Measurements from ENCODE around the gene IL1RL2. TPM values are rescaled to one million over a fixed set of nuclear protein-coding genes. Genes with fewer than 3 reads are reported as not detected.

IL1RL2 gene
- total RNA-seq, 1 experiment from 2014 or later, result not detected

DNA sequence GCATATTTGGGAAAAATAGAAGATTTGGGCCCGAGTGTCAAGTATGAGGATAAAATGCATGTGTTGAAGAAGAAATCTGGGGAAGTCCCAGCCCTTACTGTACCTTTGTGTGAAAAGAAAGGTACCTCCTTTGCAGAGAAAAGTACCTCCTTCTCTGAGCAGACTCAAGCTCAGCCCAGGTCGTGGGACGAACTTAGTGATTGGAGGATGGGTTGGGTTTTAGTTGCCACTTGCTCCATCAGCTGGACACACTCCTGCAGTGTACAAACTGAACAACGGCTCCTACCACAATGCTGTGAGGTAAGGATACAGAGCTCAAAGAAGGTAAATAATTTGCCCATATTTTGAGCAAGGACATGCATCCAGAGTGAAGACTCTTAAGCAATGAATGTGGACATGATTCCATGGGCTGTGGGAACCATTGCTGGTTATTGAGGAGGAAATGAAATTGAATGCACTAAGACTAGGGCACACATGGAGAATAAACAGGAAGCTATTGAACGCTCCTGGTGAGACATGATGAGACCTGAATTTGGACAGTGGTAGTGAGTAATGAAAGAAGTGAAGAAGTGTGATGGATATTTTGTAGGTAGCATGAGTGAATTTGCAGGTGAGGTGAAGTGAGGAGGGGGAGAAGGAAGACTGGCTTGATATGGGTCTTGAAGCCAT is 74.8 kb downstream of the IL1RL2 start:
- no peak for DNase-seq (ENCODE audit: low read depth, low spot score)
- ChIA-PET CTCF (no interaction called here), POLR2A (interaction anchor here (0.7 kb wide), 1 partner anchor 426 kb away, joined by 3 read pairs; no protein-coding TSS in a partner anchor)
- H3K4me1 ChIP-seq (ENCODE audit: control insufficient read depth, insufficient read depth, low read length), result no peaks in the 10 kb centered on the region
- no peak overlapping the region for H3K27ac ChIP-seq (ENCODE audit: low read length)
- no peak for ATAC-seq
- no peaks in the 10 kb centered on the region for H3K36me3 ChIP-seq (ENCODE audit: control insufficient read depth, insufficient read depth, low read length)
- H3K4me3 ChIP-seq (ENCODE audit: low read depth in 2 of 2, low read length in 2 of 2), result no peak overlapping the region
- no peaks in the 10 kb centered on the region for H3K9me3 ChIP-seq (ENCODE audit: control insufficient read depth, insufficient read depth, low read depth, low read length)
- intact Hi-C loops (cut with micrococcal nuclease; ENCODE audit: unreplicated experiment), result no loop called here
- in situ Hi-C loops (cut with HindIII; ENCODE audit: low pct_unique_long_range_greater_than_20kb, low sequenced_read_pairs), result no loop called here
- no TSS peak for BruUV-seq (replicated peaks)
- TF ChIP-seq TCF7L2 (IDR thresholded peaks at IDR 0.05; ENCODE audit: low read depth, low read length) (no peak), REST (IDR thresholded peaks at IDR 0.05; ENCODE audit: insufficient read depth in 1 of 2, low read depth in 2 of 2, low read length in 1 of 2) (no peak), SIN3A (IDR thresholded peaks at IDR 0.05; ENCODE audit: borderline replicate concordance, insufficient read depth, low read depth, low read length) (no peak), POLR2AphosphoS5 (IDR thresholded peaks at IDR 0.05; ENCODE audit: low read depth, low read length) (no peak)
- TF ChIP-seq, protein P1, sequence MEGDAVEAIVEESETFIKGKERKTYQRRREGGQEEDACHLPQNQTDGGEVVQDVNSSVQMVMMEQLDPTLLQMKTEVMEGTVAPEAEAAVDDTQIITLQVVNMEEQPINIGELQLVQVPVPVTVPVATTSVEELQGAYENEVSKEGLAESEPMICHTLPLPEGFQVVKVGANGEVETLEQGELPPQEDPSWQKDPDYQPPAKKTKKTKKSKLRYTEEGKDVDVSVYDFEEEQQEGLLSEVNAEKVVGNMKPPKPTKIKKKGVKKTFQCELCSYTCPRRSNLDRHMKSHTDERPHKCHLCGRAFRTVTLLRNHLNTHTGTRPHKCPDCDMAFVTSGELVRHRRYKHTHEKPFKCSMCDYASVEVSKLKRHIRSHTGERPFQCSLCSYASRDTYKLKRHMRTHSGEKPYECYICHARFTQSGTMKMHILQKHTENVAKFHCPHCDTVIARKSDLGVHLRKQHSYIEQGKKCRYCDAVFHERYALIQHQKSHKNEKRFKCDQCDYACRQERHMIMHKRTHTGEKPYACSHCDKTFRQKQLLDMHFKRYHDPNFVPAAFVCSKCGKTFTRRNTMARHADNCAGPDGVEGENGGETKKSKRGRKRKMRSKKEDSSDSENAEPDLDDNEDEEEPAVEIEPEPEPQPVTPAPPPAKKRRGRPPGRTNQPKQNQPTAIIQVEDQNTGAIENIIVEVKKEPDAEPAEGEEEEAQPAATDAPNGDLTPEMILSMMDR (IDR thresholded peaks at IDR 0.05), result no peak
- no peaks in the 10 kb centered on the region; the same call in 1 of the 2 replicates for H3K27me3 ChIP-seq (ENCODE audit: control insufficient read depth, insufficient read depth, low read length)

GRCh38 chr2:102262216-102263129 is 75.7 kb downstream of the IL1RL2 start:
- no peak overlapping the region for H3K27ac ChIP-seq (ENCODE audit: low read length)
- POLR2A ChIA-PET, result no interaction called here

More at GRCh38 chr2:102262216-102263129, 75.7 kb downstream of the IL1RL2 start:
- in situ Hi-C loops (cut with HindIII; ENCODE audit: low pct_unique_long_range_greater_than_20kb, low sequenced_read_pairs), result no loop called here
- Histone ChIP-seq H3K9me3 (ENCODE audit: control insufficient read depth, insufficient read depth, low read depth, low read length) (no peaks in the 10 kb centered on the region), H3K27me3 (ENCODE audit: control insufficient read depth, insufficient read depth, low read length) (no peaks in the 10 kb centered on the region; the same call in 1 of the 2 replicates), H3K4me3 (ENCODE audit: low read depth in 2 of 2, low read length in 2 of 2) (no peak overlapping the region), H3K4me1 (ENCODE audit: control insufficient read depth, insufficient read depth, low read length) (no peaks in the 10 kb centered on the region), H3K36me3 (ENCODE audit: control insufficient read depth, insufficient read depth, low read length) (no peaks in the 10 kb centered on the region)
- no peak for ATAC-seq
- TF ChIP-seq REST (IDR thresholded peaks at IDR 0.05; ENCODE audit: insufficient read depth in 1 of 2, low read depth in 2 of 2, low read length in 1 of 2) (no peak), SIN3A (IDR thresholded peaks at IDR 0.05; ENCODE audit: borderline replicate concordance, insufficient read depth, low read depth, low read length) (no peak), TCF7L2 (IDR thresholded peaks at IDR 0.05; ENCODE audit: low read depth, low read length) (no peak)
- DNase-seq (ENCODE audit: low read depth, low spot score), result no peak
- no TSS peak for BruUV-seq (replicated peaks)
- CTCF ChIA-PET, result no interaction called here
- intact Hi-C loops (cut with micrococcal nuclease; ENCODE audit: unreplicated experiment), result no loop called here
